Body of pancreas (tissue), 4 donors: ENCODE measurements around the gene TRPV2. TPM values are rescaled to one million over a fixed set of nuclear protein-coding genes. Genes with fewer than 3 reads are reported as not detected.
"Not testable (repeated sequence)": the region's sequence is repeated elsewhere in the genome, so short reads cannot be mapped to it uniquely, and the experiment has no call there.

Experiments
- ATAC-seq: fragments of 150-250 bp; one replicate; pipeline ENCODE4 v1.9.1; 2016
- DNase-seq, 4 donors: peaks; one replicate each; pipeline ENCODE4 v3.0.0-alpha.2; 2019
- H3K27ac ChIP-seq, 4 donors: fragments of 200-600 bp; sonication (generic); 1 replicate in 3 of 4; 2 replicates in 1 of 4; pipeline versions ENCODE4 v1.5.1 to v1.6.1; 2016 to 2019; ENCODE audit warnings: mild to moderate bottlenecking in 1 of 4, mixed read lengths in 1 of 4, moderate library complexity in 1 of 4
- H3K27me3 ChIP-seq, 2 donors: fragments of 200-600 bp; sonication (generic); one replicate each; pipeline ENCODE4 v1.6.0; 2016; ENCODE audit warnings: mild to moderate bottlenecking in 1 of 2
- H3K36me3 ChIP-seq, 2 donors: fragments of 200-600 bp; sonication (generic); replicated peaks in 1 of 2; 2 replicates each; pipeline ENCODE4 v1.5.1; 2016; ENCODE audit warnings: low read depth in 2 of 2; ENCODE audit not compliant: insufficient read depth in 1 of 2
- H3K4me1 ChIP-seq: fragments of 200-600 bp; sonication (generic); one replicate; pipeline ENCODE4 v1.6.0; 2016
- H3K4me3 ChIP-seq, 2 donors: fragments of 200-600 bp; sonication (generic); 1 replicate in 1 of 2; 2 replicates in 1 of 2; pipeline ENCODE4 v1.5.1; 2016 to 2019
- H3K9me3 ChIP-seq, 3 donors: fragments of 200-600 bp; sonication (generic); 1 replicate in 2 of 3; 2 replicates in 1 of 3; pipeline ENCODE4 v1.5.1; 2016
- CTCF ChIP-seq, 7 experiments: fragments of 450-650 bp in 4 of 7; fragments of 200-600 bp in 3 of 7; sonication (generic) in 3 of 7; IDR thresholded peaks; one replicate each; pipeline ENCODE4 v1.5.1; 2016 to 2019; ENCODE audit warnings: antibody characterized with exemption in 7 of 7
- POLR2A ChIP-seq, 3 donors: fragments of 450-650 bp; IDR thresholded peaks; one replicate each; pipeline ENCODE4 v1.6.1; 2016; ENCODE audit warnings: antibody characterized with exemption in 3 of 3, mild to moderate bottlenecking in 2 of 3
- WGBS, 2 donors: methylation state at CpG; one replicate each; pipeline ENCODE4 v1.1.5; 2017; 5-methylcytosine and 5-hydroxymethylcytosine counted together
- intact Hi-C: fragments of 100-400 bp; cut with DNase I; formaldehyde crosslinking; loops from one replicate; pipeline ENCODE4 v1.15.1; 2023
- total RNA-seq, 2 donors: library from RNA; depleted of rRNA; stranded (reverse); fragments of >200 nt; gene quantifications; one replicate each; pipeline ENCODE4 v1.1.0, GENCODE V29; 2016

TRPV2 gene
- total RNA-seq, 2 donors from 2014 or later, result 4.7 to 30.7 TPM

GRCh38 chr17:16398270-16399267 lies 16.8 kb upstream of the TRPV2 start:
- peaks cover 29% of the 10 kb centered on the region for H3K4me1 ChIP-seq
- H3K36me3 ChIP-seq, result no peaks in the 10 kb centered on the region
- H3K27me3 ChIP-seq, result no peaks in the 10 kb centered on the region
- peak overlapping the region in 3 of 4 donors; percentile 0 to 15 (median 10) for H3K27ac ChIP-seq
- DNase-seq (peak in 2 of 4 donors; percentile 15 to 38), ATAC-seq (peak; percentile 24)
- H3K4me3 ChIP-seq, result no peak overlapping the region
- WGBS, 2 donors, result 47 to 57% methylated on average over 8 to 9 of the region's 9 CpGs
- intact Hi-C loops, result loop anchor here (10.0 kb wide), 1 partner anchor 46 kb away; no protein-coding TSS in a partner anchor
- H3K9me3 ChIP-seq, result no peaks in the 10 kb centered on the region
- TF ChIP-seq CTCF (IDR thresholded peaks at IDR 0.05) (no peak), POLR2A (IDR thresholded peaks at IDR 0.05) (no peak)

- 86 to 95% methylated on average over 9 of the region's 9 CpGs for WGBS, 2 donors
- not testable (repeated sequence) for H3K27me3 ChIP-seq, H3K36me3 ChIP-seq
These were observed 11.5 kb upstream of the TRPV2 start for GRCh38 chr17:16403847-16404246.

GRCh38 chr17:16406742-16407674 lies 8.4 kb upstream of the TRPV2 start:
- TF ChIP-seq POLR2A (IDR thresholded peaks at IDR 0.05) (peak in 1 of 3 donors; percentile 10), CTCF (IDR thresholded peaks at IDR 0.05) (no peak)
- no peaks in the 10 kb centered on the region for H3K27me3 ChIP-seq
- DNase-seq (peak in 2 of 4 donors; percentile 37 to 46), ATAC-seq (peak; percentile 61)
- WGBS, 2 donors, result 7 to 10% methylated on average over 52 to 66 of the region's 67 CpGs
- H3K4me3 ChIP-seq, result peak overlapping the region; percentile 13 to 41
- H3K27ac ChIP-seq, result peak overlapping the region in 2 of 4 donors; percentile 6 to 31
- H3K36me3 ChIP-seq, result no peaks in the 10 kb centered on the region
- intact Hi-C loops, result no loop called here
- H3K4me1 ChIP-seq, result peaks cover 13% of the 10 kb centered on the region
- no peaks in the 10 kb centered on the region for H3K9me3 ChIP-seq

More at GRCh38 chr17:16403847-16404246, 11.5 kb upstream of the TRPV2 start:
- DNase-seq, H3K4me3 ChIP-seq, H3K27ac ChIP-seq, intact Hi-C loops, ATAC-seq, H3K9me3 ChIP-seq: not testable (repeated sequence)
- peaks cover 29% of the 10 kb centered on the region for H3K4me1 ChIP-seq

- Histone ChIP-seq H3K27ac (peak overlapping the region in 3 of 4 donors; percentile 12 to 49 (median 44)), H3K9me3 (no peaks in the 10 kb centered on the region), H3K4me1 (peaks cover 13% of the 10 kb centered on the region), H3K4me3 (no peak overlapping the region), H3K27me3 (no peaks in the 10 kb centered on the region), H3K36me3 (no peaks in the 10 kb centered on the region)
- ATAC-seq, result peak; percentile 52
- WGBS, 2 donors, result 29 to 51% methylated on average over 9 to 14 of the region's 14 CpGs
- TF ChIP-seq CTCF (IDR thresholded peaks at IDR 0.05) (no peak), POLR2A (IDR thresholded peaks at IDR 0.05) (no peak)
- intact Hi-C loops, result no loop called here
- peak; percentile 43 to 77 (median 70) for DNase-seq
These were observed 7.3 kb upstream of the TRPV2 start for GRCh38 chr17:16407911-16408588.
